ENCODE results near the gene OR1I1. TPM values are rescaled to one million over a fixed set of nuclear protein-coding genes. Genes with fewer than 3 reads are reported as not detected.

Gene OR1I1
- total and polyA plus RNA-seq, 2 of the 4 experiments (the other 2 are of a cell fraction), result not detected

DNA sequence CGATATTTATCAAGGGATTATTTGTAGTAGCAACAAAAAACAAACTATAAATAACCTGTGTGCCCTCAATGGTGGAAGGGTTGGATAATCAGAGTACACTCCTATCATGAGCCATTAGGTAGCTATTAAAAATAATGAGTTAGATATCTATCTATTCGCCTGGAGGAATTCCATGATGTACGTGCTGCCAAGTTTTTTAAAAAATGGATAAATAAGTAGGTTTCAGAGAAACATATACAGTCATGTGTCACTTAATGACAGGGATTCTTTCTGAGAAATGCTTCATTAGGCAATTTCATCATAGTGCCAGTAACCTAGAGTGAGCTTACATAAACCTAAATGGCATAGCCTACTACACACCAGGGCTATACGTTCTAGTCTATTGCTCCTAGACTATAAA is 6.2 kb upstream of the OR1I1 start:
- DNase-seq, result no peak
- Histone ChIP-seq H4K20me1 (ENCODE audit: insufficient read depth, low read length) (no peaks in the 10 kb centered on the region), H3K9ac (ENCODE audit: low read depth, low read length) (no peak overlapping the region), H2BK15ac (ENCODE audit: low read depth, low read length) (no peak overlapping the region), H3K18ac (ENCODE audit: low read depth, low read length) (no peak overlapping the region), H3K27me3 (ENCODE audit: control insufficient read depth, insufficient read depth, low read length) (no peaks in the 10 kb centered on the region), H2BK5ac (ENCODE audit: low read depth, low read length, poor library complexity, severe bottlenecking) (no peak overlapping the region), H4K5ac (ENCODE audit: low read depth, low read length) (no peak overlapping the region), H3K4me1 (ENCODE audit: control insufficient read depth, insufficient read depth, low read length) (no peaks in the 10 kb centered on the region), H2AFZ (replicated peaks; ENCODE audit: low read length, poor library complexity) (no peak overlapping the region), H3K27ac (ENCODE audit: insufficient read depth, low read length) (no peak overlapping the region), H3K4ac (ENCODE audit: low read depth, low read length) (no peak overlapping the region), H3K4me3 (ENCODE audit: insufficient read depth, low read depth, low read length) (no peak overlapping the region), H3K79me1 (ENCODE audit: low read depth in 1 of 2, low read length in 2 of 2) (no peaks in the 10 kb centered on the region), H3K9me3 (ENCODE audit: control insufficient read depth, insufficient read depth, low read length) (no peaks in the 10 kb centered on the region), H3K23ac (ENCODE audit: low read depth, low read length) (no peak overlapping the region), H3K36me3 (ENCODE audit: control insufficient read depth, insufficient read depth, low read length) (no peaks in the 10 kb centered on the region), H2BK20ac (ENCODE audit: low read depth, low read length) (no peak overlapping the region), H3K14ac (replicated peaks; ENCODE audit: low read depth, low read length) (no peak overlapping the region), H2AK5ac (ENCODE audit: low read depth, low read length) (no peak overlapping the region), H3K56ac (ENCODE audit: extremely low read depth, insufficient read depth, low read length) (no peak overlapping the region), H3K4me2 (ENCODE audit: low read depth, low read length) (no peak overlapping the region), H2AK9ac (replicated peaks; ENCODE audit: low read depth, low read length, poor library complexity) (no peak overlapping the region), H4K91ac (ENCODE audit: insufficient read depth, low read depth, low read length) (no peak overlapping the region), H2BK120ac (ENCODE audit: low read depth, low read length) (no peak overlapping the region), H4K8ac (ENCODE audit: low read depth in 2 of 2, low read length in 2 of 2) (no peak overlapping the region), H3K9me1 (ENCODE audit: insufficient read depth, low read length) (no peaks in the 10 kb centered on the region)
- ChIA-PET CTCF (no interaction called here), POLR2A (ENCODE audit: unreplicated experiment) (no interaction called here)
- BruUV-seq (replicated peaks), result no TSS peak
- intact Hi-C loops (cut with micrococcal nuclease) (no loop called here), in situ Hi-C loops (cut with MboI; ENCODE audit: low sequenced_read_pairs) (no loop called here), dilution Hi-C loops (cut with HindIII; ENCODE audit: low sequenced_read_pairs, unreplicated experiment) (no loop called here)
- WGBS, 2 experiments (ENCODE audit: extremely low coverage in 2 of 2, insufficient read length in 1 of 2), result no CpG with 5 or more reads among the region's 4 CpGs
- TF ChIP-seq SMC3 (IDR thresholded peaks at IDR 0.05; ENCODE audit: low read depth, low read length), result no peak
- TF ChIP-seq BHLHE40 (IDR thresholded peaks at IDR 0.05; ENCODE audit: low read depth, low read length), result no peak
- no peak for TF ChIP-seq NFE2L2 (IDR thresholded peaks at IDR 0.05; ENCODE audit: low read depth, low read length)
- TF ChIP-seq RAD21 (IDR thresholded peaks at IDR 0.05; ENCODE audit: low read length), result no peak
- no peak for TF ChIP-seq MXI1 (IDR thresholded peaks at IDR 0.05; ENCODE audit: borderline replicate concordance, low read depth, low read length)
- TF ChIP-seq CHD1 (IDR thresholded peaks at IDR 0.05; ENCODE audit: low read depth, low read length), result no peak
- TF ChIP-seq RCOR1 (IDR thresholded peaks at IDR 0.05; ENCODE audit: insufficient replicate concordance, low read length), result no peak
- TF ChIP-seq, protein P1, sequence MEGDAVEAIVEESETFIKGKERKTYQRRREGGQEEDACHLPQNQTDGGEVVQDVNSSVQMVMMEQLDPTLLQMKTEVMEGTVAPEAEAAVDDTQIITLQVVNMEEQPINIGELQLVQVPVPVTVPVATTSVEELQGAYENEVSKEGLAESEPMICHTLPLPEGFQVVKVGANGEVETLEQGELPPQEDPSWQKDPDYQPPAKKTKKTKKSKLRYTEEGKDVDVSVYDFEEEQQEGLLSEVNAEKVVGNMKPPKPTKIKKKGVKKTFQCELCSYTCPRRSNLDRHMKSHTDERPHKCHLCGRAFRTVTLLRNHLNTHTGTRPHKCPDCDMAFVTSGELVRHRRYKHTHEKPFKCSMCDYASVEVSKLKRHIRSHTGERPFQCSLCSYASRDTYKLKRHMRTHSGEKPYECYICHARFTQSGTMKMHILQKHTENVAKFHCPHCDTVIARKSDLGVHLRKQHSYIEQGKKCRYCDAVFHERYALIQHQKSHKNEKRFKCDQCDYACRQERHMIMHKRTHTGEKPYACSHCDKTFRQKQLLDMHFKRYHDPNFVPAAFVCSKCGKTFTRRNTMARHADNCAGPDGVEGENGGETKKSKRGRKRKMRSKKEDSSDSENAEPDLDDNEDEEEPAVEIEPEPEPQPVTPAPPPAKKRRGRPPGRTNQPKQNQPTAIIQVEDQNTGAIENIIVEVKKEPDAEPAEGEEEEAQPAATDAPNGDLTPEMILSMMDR (conservative IDR thresholded peaks at IDR 0.05; ENCODE audit: low read depth, low read length), result no peak
- TF ChIP-seq, protein P2, sequence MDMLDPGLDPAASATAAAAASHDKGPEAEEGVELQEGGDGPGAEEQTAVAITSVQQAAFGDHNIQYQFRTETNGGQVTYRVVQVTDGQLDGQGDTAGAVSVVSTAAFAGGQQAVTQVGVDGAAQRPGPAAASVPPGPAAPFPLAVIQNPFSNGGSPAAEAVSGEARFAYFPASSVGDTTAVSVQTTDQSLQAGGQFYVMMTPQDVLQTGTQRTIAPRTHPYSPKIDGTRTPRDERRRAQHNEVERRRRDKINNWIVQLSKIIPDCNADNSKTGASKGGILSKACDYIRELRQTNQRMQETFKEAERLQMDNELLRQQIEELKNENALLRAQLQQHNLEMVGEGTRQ (IDR thresholded peaks at IDR 0.05; ENCODE audit: low read depth, low read length), result no peak
- no peak for TF ChIP-seq FOS (IDR thresholded peaks at IDR 0.05; ENCODE audit: low read depth, low read length)
- TF ChIP-seq CEBPB (IDR thresholded peaks at IDR 0.05; ENCODE audit: low read depth, low read length), result no peak
- TF ChIP-seq RFX5 (IDR thresholded peaks at IDR 0.05; ENCODE audit: low read depth, low read length), result no peak
- TF ChIP-seq, protein P3, sequence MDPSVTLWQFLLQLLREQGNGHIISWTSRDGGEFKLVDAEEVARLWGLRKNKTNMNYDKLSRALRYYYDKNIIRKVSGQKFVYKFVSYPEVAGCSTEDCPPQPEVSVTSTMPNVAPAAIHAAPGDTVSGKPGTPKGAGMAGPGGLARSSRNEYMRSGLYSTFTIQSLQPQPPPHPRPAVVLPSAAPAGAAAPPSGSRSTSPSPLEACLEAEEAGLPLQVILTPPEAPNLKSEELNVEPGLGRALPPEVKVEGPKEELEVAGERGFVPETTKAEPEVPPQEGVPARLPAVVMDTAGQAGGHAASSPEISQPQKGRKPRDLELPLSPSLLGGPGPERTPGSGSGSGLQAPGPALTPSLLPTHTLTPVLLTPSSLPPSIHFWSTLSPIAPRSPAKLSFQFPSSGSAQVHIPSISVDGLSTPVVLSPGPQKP (IDR thresholded peaks at IDR 0.05; ENCODE audit: borderline replicate concordance, low read depth, low read length), result no peak
- ATAC-seq (ENCODE audit: low read depth), result no peak

All from IMR-90 (cell line).